SK-N-MC (cell line): ENCODE data around the gene ABI3BP.

Experiments used
- EZH2 ChIP-seq: fragments of 200-600 bp; sonication (generic); IDR thresholded peaks from one replicate; pipeline ENCODE4 v1.6.1; 2017; ENCODE audit warnings: antibody characterized with exemption
- POLR2AphosphoS5 ChIP-seq: IDR thresholded peaks from 2 replicates; pipeline ENCODE4 v1.6.1; 2012; ENCODE audit warnings: mild to moderate bottlenecking, low read depth, low read length, borderline replicate concordance

- no peak for TF ChIP-seq EZH2
- no peak for TF ChIP-seq POLR2AphosphoS5
Measured at GRCh38 chr3:100882571-100882984, 110.6 kb downstream of the ABI3BP start.
